Thyroid gland (tissue), 4 donors: ENCODE data around the gene TDRD1.

Experiments used
- POLR2A ChIP-seq, 2 donors: fragments of 450-650 bp; IDR thresholded peaks; one replicate each; pipeline ENCODE4 v1.6.1; 2017; ENCODE audit warnings: antibody characterized with exemption in 2 of 2, mild to moderate bottlenecking in 2 of 2, moderate library complexity in 1 of 2
- TF ChIP-seq, protein P1 (sequence below), 6 experiments: fragments of 200-600 bp in 3 of 6; fragments of 450-650 bp in 3 of 6; sonication (generic) in 3 of 6; IDR thresholded peaks; one replicate each; pipeline ENCODE4 v1.5.1; 2016 to 2019; ENCODE audit warnings: antibody characterized with exemption in 6 of 6, mild to moderate bottlenecking in 2 of 6, inconsistent platforms in 1 of 6, moderate library complexity in 1 of 6

DNA sequence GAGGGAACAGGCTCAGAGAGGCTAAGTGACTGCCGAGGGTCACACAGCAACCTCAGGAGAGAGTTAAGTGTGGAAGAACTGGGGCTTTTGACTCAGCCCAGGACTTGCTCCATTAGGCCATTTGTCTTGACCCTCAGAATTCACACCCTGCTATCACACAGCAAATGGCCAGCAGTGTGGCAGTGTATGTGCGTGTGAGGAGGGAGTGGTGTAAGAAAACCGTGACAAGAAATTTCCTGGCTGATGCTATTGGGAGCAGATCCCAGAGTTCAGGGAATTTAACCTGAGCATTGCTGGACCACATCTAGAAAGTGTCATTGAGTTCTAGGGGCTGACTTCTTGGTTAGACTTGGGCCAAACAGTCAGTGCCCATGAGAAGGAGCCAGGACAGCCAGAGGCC lies 78.3 kb downstream of the TDRD1 start:
- TF ChIP-seq, protein P1, sequence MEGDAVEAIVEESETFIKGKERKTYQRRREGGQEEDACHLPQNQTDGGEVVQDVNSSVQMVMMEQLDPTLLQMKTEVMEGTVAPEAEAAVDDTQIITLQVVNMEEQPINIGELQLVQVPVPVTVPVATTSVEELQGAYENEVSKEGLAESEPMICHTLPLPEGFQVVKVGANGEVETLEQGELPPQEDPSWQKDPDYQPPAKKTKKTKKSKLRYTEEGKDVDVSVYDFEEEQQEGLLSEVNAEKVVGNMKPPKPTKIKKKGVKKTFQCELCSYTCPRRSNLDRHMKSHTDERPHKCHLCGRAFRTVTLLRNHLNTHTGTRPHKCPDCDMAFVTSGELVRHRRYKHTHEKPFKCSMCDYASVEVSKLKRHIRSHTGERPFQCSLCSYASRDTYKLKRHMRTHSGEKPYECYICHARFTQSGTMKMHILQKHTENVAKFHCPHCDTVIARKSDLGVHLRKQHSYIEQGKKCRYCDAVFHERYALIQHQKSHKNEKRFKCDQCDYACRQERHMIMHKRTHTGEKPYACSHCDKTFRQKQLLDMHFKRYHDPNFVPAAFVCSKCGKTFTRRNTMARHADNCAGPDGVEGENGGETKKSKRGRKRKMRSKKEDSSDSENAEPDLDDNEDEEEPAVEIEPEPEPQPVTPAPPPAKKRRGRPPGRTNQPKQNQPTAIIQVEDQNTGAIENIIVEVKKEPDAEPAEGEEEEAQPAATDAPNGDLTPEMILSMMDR (IDR thresholded peaks at IDR 0.05) = no peak
- no peak for TF ChIP-seq POLR2A (IDR thresholded peaks at IDR 0.05)
